Stimulated activated CD4-positive, alpha-beta T cell treated with anti-CD3 and anti-CD28 coated beads, Interleukin-1b, Interleukin-23, amount 100 ng/mL, for 48 hours (primary cell): ENCODE data around the gene ART3.

ENCODE experiments used
- DNase-seq: peaks from one replicate; pipeline ENCODE4 v3.0.0-alpha.2; 2020

ART3 gene

DNA sequence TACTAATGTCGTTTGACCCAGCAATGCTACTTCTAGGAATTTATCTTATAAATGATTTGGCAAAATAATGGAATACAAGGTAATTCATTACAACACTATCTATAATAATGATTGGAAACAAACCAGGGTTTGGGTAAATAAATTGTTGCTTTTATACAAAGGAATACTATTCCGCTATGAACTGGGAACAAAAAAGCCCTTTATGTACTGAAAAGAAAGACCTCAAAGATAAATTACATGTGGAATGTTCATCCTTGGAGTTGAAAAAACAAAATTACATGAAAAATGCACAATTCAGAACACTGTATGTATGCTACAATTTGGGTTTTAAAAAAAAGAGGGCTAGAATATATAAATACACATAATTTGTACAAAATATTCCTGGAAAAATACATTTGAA is 78.8 kb downstream of the ART3 start:
- no peak for DNase-seq

DNA sequence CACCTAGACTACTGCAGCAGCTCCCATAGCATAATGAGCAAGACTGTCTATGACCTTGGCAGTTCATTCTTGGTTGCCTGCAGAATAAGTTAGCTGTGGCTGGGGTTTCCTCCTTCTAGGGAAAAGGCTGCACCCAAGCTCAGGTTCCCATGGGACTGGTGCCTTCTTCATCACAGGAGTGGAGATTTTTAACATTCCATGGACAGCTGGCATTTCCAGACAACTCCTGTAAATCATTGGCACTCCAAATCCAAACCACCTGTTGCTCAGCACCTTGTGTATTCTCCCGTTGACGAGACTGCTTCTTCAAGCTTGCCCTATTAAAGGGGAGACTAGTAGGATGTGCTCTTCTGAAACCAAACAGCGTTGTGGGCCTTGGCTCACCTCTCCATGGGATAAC is 81.5 kb downstream of the ART3 start:
- DNase-seq: no peak

DNA sequence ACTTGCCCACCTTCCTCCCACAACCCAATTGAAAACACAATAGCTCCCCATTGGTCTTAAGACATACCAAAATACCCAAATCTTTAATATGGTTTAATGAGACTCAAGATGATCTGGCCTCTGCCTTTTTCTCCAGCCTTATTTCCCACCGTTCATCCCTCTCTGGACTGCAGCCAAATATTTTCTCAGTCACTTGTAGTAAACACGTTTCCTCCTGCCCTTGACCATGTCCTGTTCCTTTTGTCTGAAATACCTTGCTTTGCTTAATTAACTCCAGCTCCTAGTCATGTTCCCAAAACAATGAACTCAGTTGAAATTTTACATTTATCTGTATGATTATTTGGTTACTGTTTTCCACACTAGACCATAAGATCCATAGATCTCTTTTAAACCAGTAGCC is 82.1 kb downstream of the ART3 start:
- no peak for DNase-seq

DNA sequence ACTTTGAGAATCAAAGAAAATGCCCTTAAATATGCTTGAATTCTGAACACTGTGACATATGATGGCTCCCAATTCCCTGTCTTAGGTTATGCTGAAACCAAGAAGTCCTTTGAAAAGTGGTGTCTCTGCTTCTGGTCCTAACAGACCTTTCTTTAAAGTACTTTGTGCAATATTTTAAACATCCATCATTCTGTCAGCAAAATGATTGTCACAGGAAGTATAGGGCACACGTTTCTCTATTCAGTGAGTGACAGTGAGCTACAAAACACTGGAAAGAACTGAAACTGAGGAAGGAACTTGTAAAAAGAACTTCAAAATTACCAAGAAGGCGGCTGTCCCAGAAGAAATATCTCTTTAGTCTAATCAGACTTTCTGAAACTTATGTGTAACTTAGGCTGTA is 85.8 kb downstream of the ART3 start:
- no peak for DNase-seq
